BLaER1 treated with 17β-estradiol and CSF1 and Interleukin-3, amounts not matched to agents 10 nM and 100 nM (cell line): Measurements from ENCODE around the gene MNAT1.
A peak's percentile ranks its signal among the peaks of the same experiment; 100 is the strongest.
"Not testable (repeated sequence)": the region's sequence is repeated elsewhere in the genome, so short reads cannot be mapped to it uniquely, and the experiment has no call there.

Experiments used
- H3K27ac ChIP-seq, 11 experiments: shearing (Covaris generic); formaldehyde crosslinking; 2 replicates each; pipeline ENCODE4 v1.8.1; 2022
- H3K27me3 ChIP-seq, 11 experiments: shearing (Covaris generic); formaldehyde crosslinking; 2 replicates each; pipeline ENCODE4 v1.8.1; 2022
- H3K36me3 ChIP-seq, 11 experiments: shearing (Covaris generic); formaldehyde crosslinking; 2 replicates each; pipeline ENCODE4 v1.8.1; 2022
- H3K4me1 ChIP-seq, 10 experiments: shearing (Covaris generic); formaldehyde crosslinking; 2 replicates each; pipeline ENCODE4 v1.8.1; 2022
- H3K4me2 ChIP-seq, 11 experiments: shearing (Covaris generic); formaldehyde crosslinking; 2 replicates each; pipeline ENCODE4 v1.8.1; 2022
- H3K4me3 ChIP-seq, 10 experiments: shearing (Covaris generic); formaldehyde crosslinking; 2 replicates each; pipeline ENCODE4 v1.8.1; 2022
- H3K9ac ChIP-seq, 11 experiments: shearing (Covaris generic); formaldehyde crosslinking; 2 replicates each; pipeline ENCODE4 v1.8.1; 2022
- H3K9me3 ChIP-seq, 11 experiments: shearing (Covaris generic); formaldehyde crosslinking; replicated peaks in 1 of 11; 2 replicates each; pipeline ENCODE4 v1.8.1; 2022
- H4K20me1 ChIP-seq, 11 experiments: shearing (Covaris generic); formaldehyde crosslinking; 2 replicates each; pipeline ENCODE4 v1.8.1; 2022
- Cebpa-rat ChIP-seq, 11 experiments: shearing (Covaris generic); IDR thresholded peaks; 2 replicates each; pipeline ENCODE4 v1.8.1; 2022

The MNAT1 gene

DNA sequence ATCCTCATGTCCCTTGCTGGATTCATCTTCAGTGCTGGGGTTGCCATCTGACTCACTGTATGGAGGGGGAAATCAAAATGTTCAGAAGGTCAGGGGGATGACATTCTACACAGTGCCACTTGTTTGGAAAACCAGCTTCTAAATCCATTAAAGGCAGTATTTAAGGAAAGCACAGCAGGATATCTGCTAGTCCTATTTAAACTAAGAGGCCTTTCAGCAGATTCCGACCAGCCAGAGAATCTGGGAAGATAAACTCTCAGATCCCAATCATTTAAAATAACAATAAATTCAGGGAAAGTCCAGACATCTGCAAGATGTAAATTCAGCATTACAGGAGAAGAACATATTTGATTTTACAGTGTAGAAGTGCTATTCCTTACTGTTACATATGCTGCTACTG lies 14.2 kb upstream of the MNAT1 start:
- peaks cover 0 to 28% (median 19%) of the 10 kb centered on the region in 11 experiments; a peak in 15 of 22 replicates for H4K20me1 ChIP-seq
- peaks cover 65 to 75% (median 72%) of the 10 kb centered on the region in 11 experiments for H3K27me3 ChIP-seq
- TF ChIP-seq Cebpa-rat (IDR thresholded peaks at IDR 0.05) = no peak
- H3K27ac ChIP-seq = no peak overlapping the region
- no peak overlapping the region for H3K9ac ChIP-seq
- no peaks in the 10 kb centered on the region for H3K36me3 ChIP-seq
- no peak overlapping the region for H3K4me2 ChIP-seq
- H3K4me3 ChIP-seq = no peak overlapping the region
- H3K9me3 ChIP-seq = peaks cover 0 to 15% (median 10%) of the 10 kb centered on the region in 11 experiments; a peak in 14 of 22 replicates
- H3K4me1 ChIP-seq = peaks cover 17 to 22% (median 20%) of the 10 kb centered on the region in 10 experiments

DNA sequence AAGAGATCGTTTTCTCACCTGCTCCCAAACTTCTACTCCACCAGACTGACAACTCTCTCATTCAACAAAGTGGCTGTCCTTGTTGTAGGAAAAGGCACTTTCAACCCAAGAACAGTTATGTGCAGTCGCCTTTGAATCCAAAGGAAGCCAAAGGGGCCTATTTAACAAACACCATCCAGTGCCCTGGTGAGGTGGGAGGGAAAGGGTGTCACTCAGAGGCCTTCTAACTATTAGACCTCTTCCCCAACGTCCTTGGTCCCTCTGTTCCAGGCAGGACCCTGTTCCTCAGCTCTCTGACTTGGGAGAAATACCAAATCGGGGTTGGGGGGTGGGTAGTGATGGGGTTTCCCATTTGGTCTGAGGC lies 13.6 kb upstream of the MNAT1 start:
- Histone ChIP-seq H3K36me3 (no peaks in the 10 kb centered on the region), H3K4me2 (no peak overlapping the region), H3K9ac (no peak overlapping the region), H4K20me1 (peaks cover 0 to 28% (median 19%) of the 10 kb centered on the region in 11 experiments; a peak in 15 of 22 replicates), H3K9me3 (peaks cover 0 to 15% (median 10%) of the 10 kb centered on the region in 11 experiments; a peak in 14 of 22 replicates), H3K27me3 (peaks cover 70 to 81% (median 77%) of the 10 kb centered on the region in 11 experiments), H3K27ac (no peak overlapping the region), H3K4me3 (no peak overlapping the region), H3K4me1 (peaks cover 17 to 22% (median 20%) of the 10 kb centered on the region in 10 experiments)
- TF ChIP-seq Cebpa-rat (IDR thresholded peaks at IDR 0.05) = no peak

DNA sequence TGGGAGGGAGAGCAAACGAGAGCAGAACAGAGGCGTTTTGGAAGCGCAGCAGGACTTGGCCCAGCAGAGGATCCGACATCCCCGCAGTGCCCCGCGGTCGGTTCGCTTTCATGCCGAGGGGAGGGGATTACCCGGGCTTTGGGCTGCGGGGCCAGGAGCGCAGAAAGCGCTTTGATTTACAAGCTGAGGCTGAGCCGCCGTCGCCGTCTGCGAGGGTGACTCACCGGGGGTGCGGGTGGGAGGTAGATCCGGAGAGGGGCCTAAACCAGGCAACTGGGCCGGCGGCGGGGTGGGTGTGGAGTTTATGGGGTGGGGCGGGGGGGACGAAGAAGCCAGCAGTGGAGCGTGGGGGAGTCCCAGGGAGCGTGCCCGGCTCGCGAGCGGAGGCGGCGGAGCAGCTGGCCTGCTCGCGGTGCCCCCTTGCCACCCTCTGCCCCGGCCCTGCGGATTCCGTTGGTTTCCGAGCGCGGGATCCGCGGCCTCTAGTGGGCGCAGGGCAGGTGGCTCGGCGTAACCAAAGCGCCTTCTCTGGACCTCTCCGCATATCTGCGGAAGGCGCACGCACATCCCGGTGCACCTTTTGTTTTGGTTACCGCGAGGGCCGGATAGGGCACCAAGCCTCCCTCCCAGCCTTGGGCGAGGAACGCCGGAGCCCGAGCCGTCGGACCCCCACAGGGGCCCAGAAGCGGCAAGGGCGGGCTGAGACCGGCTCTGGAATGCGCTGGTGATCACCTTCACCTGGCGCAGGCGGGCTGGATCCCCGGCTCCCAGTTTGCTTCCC lies 13.0 kb upstream of the MNAT1 start:
- peaks cover 0 to 15% (median 10%) of the 10 kb centered on the region in 11 experiments; a peak in 14 of 22 replicates for H3K9me3 ChIP-seq
- no peak overlapping the region for H3K9ac ChIP-seq
- TF ChIP-seq Cebpa-rat (IDR thresholded peaks at IDR 0.05) = no peak
- peaks cover 17 to 22% (median 20%) of the 10 kb centered on the region in 10 experiments for H3K4me1 ChIP-seq
- peaks cover 76 to 87% (median 83%) of the 10 kb centered on the region in 11 experiments for H3K27me3 ChIP-seq
- no peak overlapping the region for H3K27ac ChIP-seq
- H3K36me3 ChIP-seq = no peaks in the 10 kb centered on the region
- peaks cover 0 to 28% (median 19%) of the 10 kb centered on the region in 11 experiments; a peak in 15 of 22 replicates for H4K20me1 ChIP-seq
- peak overlapping the region; percentile 54 to 71 (median 61); a peak in 18 of 20 replicates for H3K4me3 ChIP-seq
- H3K4me2 ChIP-seq = peak overlapping the region; percentile 89 to 99 (median 96)

DNA sequence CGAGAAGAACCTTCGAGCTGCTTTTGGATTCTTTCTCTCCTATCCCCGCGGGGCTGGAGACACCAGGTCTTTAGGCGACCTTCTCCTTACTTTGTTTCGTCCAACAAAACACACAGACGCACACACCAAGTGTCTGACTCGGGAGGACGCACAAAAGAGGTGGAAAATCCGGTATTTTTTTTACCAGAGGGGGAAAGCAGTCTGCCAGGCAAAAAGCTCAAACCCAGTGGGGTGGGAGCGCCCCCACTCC lies 12.5 kb upstream of the MNAT1 start:
- Histone ChIP-seq H3K4me3 (peak overlapping the region; percentile 54 to 71 (median 61)), H3K36me3 (no peaks in the 10 kb centered on the region), H4K20me1 (peaks cover 0 to 28% (median 19%) of the 10 kb centered on the region in 11 experiments; a peak in 15 of 22 replicates), H3K27me3 (peaks cover 77 to 89% (median 83%) of the 10 kb centered on the region in 11 experiments), H3K9ac (peak overlapping the region in 5 of 11 experiments; percentile 31 to 54 (median 48); a peak in 4 of 22 replicates), H3K4me1 (peaks cover 17 to 22% (median 20%) of the 10 kb centered on the region in 10 experiments), H3K9me3 (peaks cover 0 to 15% (median 10%) of the 10 kb centered on the region in 11 experiments; a peak in 14 of 22 replicates), H3K27ac (no peak overlapping the region), H3K4me2 (peak overlapping the region; percentile 89 to 99 (median 96))
- no peak for TF ChIP-seq Cebpa-rat (IDR thresholded peaks at IDR 0.05)

DNA sequence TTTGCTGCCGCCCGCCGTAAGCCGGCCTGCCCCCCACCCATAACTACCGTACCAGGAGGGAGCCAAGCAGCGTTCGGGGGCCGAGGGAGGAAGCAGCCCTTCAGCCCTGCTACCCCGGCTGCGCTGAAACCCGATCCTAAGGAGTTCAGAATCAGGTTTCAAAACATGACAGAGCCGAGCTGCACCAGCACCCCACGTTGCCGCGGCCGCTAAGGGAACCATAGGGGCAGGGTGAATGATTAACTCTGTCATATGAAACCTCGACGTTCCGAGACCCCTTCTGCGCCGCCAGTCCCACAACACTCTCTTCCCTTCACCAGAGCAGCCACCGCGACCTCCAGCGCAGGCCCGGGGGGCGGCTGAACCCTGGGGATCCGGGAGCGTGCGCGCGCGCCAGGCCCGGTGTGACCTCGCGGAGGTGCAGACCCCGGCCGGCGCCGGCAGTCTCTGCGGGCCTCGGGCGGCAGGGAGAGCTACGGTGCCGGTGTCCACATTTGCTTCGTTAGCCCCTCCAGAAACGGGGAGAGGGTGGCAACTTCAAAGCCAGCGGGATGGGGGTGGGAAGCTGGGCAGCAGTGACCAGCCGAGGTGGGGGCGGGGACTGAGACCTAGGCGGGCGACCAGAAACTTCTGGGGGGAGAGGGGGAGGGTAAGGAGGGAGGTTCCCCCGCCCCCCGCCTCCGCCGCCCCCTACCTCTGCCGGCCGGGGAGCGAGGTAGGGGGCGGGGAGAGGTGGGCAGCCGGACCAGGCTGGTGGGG lies 12.0 kb upstream of the MNAT1 start:
- H3K4me1 ChIP-seq = peaks cover 17 to 22% (median 20%) of the 10 kb centered on the region in 10 experiments
- peak overlapping the region; percentile 89 to 99 (median 96) for H3K4me2 ChIP-seq
- peak overlapping the region in 7 of 11 experiments; percentile 31 to 60 (median 48); a peak in 10 of 22 replicates for H3K9ac ChIP-seq
- no peak for TF ChIP-seq Cebpa-rat (IDR thresholded peaks at IDR 0.05)
- peaks cover 0 to 15% (median 10%) of the 10 kb centered on the region in 11 experiments; a peak in 14 of 22 replicates for H3K9me3 ChIP-seq
- H3K36me3 ChIP-seq = no peaks in the 10 kb centered on the region
- no peak overlapping the region for H3K27ac ChIP-seq
- H4K20me1 ChIP-seq = peaks cover 0 to 28% (median 19%) of the 10 kb centered on the region in 11 experiments; a peak in 15 of 22 replicates
- peaks cover 77 to 91% (median 83%) of the 10 kb centered on the region in 11 experiments for H3K27me3 ChIP-seq
- H3K4me3 ChIP-seq = peak overlapping the region; percentile 54 to 71 (median 61)

DNA sequence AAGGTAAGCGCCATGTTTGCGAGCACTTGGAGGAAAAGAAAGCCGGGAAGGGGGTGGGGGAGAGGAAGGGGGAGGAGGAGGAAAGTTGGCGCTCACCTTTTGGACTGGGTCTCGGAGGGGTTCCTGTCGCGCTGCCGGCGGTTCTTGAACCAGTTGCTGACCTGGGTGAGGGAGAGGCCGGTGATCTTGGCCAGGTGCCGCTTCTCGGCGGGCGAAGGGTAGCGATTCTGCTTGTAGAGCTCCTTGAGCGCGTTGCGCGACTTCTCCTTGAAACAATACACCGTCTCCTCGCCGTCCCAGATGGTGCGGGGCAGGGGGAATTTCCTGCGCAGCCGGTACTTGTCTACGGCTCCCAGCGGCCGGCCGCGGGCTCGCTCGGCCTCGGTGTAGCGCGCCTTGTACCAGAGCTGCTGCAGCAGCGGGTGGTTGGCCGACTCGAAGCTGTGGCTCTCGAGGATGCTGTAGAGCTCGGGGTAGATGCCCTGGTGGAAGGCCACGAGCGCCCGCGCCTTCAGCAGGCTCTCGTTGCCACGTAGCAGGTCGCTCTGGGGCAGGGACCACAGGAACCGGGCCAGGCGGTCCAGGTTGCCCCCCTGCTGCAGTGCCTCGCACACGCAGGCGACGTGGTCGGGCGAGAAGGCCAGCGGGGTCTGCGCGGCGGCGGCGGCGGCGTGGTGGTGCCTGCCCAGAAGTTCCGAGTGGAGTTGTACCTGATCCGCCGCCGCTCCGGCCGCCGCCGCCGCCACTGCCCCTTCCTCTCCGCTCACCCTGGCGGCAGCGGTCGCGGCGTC lies 11.2 kb upstream of the MNAT1 start:
- peaks cover 17 to 22% (median 20%) of the 10 kb centered on the region in 10 experiments for H3K4me1 ChIP-seq
- H3K4me2 ChIP-seq = peak overlapping the region; percentile 89 to 99 (median 96)
- H3K4me3 ChIP-seq = peak overlapping the region; percentile 54 to 71 (median 61)
- H3K27ac ChIP-seq = no peak overlapping the region
- peaks cover 0 to 28% (median 19%) of the 10 kb centered on the region in 11 experiments; a peak in 15 of 22 replicates for H4K20me1 ChIP-seq
- no peaks in the 10 kb centered on the region for H3K36me3 ChIP-seq
- peaks cover 0 to 15% (median 10%) of the 10 kb centered on the region in 11 experiments; a peak in 14 of 22 replicates for H3K9me3 ChIP-seq
- H3K27me3 ChIP-seq = peaks cover 77 to 90% (median 82%) of the 10 kb centered on the region in 11 experiments
- peak overlapping the region in 6 of 11 experiments; percentile 7 to 50 (median 23); a peak in 5 of 22 replicates for H3K9ac ChIP-seq
- TF ChIP-seq Cebpa-rat (IDR thresholded peaks at IDR 0.05) = no peak

DNA sequence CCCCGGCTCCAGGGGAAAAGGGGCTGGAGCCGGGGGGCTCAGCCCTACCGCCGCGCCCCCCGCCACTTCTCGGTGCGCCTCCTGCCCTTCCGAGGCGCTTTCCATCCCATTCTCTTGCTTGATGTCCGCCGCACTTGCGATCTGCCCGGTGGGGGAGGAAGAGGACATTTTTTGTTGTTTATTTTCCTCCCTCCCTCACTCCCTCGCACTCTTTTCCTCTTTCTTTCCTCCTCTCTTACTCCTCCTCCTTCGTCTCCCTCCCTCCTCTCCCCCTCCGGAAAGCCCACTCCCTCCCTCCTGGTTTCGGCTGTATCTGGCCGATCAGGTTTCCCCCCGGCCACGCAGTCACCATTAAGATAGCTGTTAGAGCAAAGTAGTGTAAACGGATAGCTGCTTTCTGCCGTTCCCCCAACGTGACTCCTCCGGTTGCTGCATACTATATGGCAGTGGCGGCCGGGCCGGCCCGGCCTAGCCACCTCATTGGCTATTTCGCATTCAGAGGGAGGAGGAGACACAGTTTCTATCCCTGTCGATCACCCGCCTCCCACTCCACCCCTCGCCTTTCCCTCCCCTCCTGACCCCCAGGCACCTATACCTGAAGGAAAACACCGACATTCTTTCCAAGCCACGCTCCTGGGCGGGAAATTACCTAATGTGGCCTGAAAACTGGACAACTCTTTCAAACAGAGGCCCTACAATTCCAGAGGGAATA lies 10.5 kb upstream of the MNAT1 start, which contains the start of gene SIX4:
Gene SIX4, minus strand, starts transcription at position 445 of the 712 bp plus-strand sequence. Its CDS starts 277 bp downstream, at position 168.
- Histone ChIP-seq H3K4me1 (peaks cover 17 to 22% (median 20%) of the 10 kb centered on the region in 10 experiments), H3K9ac (peak within 1 kb of the TSS in 6 of 11 experiments; percentile 7 to 50 (median 23); a peak in 5 of 22 replicates), H3K9me3 (peaks cover 0 to 15% (median 10%) of the 10 kb centered on the region in 11 experiments; a peak in 14 of 22 replicates), H3K4me3 (peak within 1 kb of the TSS; percentile 54 to 71 (median 61)), H3K36me3 (no peaks in the 10 kb centered on the region), H3K4me2 (peak within 1 kb of the TSS; percentile 89 to 99 (median 96)), H3K27ac (no peak within 1 kb of the TSS), H3K27me3 (peaks cover 73 to 82% (median 75%) of the 10 kb centered on the region in 11 experiments), H4K20me1 (peaks cover 0 to 28% (median 19%) of the 10 kb centered on the region in 11 experiments; a peak in 15 of 22 replicates)
- no peak for TF ChIP-seq Cebpa-rat (IDR thresholded peaks at IDR 0.05)

DNA sequence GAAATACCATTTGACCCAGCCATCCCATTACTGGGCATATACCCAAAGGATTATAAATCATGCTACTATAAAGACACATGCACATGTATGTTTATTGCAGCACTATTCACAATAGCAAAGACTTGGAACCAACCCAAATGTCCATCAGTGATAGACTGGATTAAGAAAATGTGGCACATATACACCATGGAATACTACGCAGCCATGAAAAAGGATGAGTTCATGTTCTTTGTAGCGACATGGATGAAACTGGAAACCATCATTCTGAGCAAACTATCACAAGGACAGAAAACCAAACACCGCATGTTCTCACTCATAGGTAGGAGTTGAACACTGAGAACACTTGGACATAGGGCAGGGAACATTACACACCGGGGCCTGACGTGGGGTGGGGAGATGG lies 3.3 kb upstream of the MNAT1 start:
- H3K27ac ChIP-seq, H3K9me3 ChIP-seq, H3K4me3 ChIP-seq, H3K4me2 ChIP-seq, H3K36me3 ChIP-seq, H3K9ac ChIP-seq: not testable (repeated sequence)
- Histone ChIP-seq H3K27me3 (peaks cover 2 to 10% (median 3%) of the 10 kb centered on the region in 11 experiments; a peak in 17 of 22 replicates), H3K4me1 (peaks cover 7 to 15% (median 11%) of the 10 kb centered on the region in 10 experiments), H4K20me1 (peaks cover 0 to 11% (median 0%) of the 10 kb centered on the region in 11 experiments; a peak in 6 of 22 replicates)
